GM18511 (cell line): Measurements from ENCODE around the gene E2F7.
"Not testable (repeated sequence)": the region's sequence is repeated elsewhere in the genome, so short reads cannot be mapped to it uniquely, and the experiment has no call there.

Source experiments
- ATAC-seq: cut with Tn5 transposase; IDR thresholded peaks from one replicate; pipeline ENCODE4 v1.9.1; 2021; ENCODE audit warnings: mild to moderate bottlenecking, moderate library complexity; ENCODE audit not compliant: unreplicated experiment

The E2F7 gene, protein sequence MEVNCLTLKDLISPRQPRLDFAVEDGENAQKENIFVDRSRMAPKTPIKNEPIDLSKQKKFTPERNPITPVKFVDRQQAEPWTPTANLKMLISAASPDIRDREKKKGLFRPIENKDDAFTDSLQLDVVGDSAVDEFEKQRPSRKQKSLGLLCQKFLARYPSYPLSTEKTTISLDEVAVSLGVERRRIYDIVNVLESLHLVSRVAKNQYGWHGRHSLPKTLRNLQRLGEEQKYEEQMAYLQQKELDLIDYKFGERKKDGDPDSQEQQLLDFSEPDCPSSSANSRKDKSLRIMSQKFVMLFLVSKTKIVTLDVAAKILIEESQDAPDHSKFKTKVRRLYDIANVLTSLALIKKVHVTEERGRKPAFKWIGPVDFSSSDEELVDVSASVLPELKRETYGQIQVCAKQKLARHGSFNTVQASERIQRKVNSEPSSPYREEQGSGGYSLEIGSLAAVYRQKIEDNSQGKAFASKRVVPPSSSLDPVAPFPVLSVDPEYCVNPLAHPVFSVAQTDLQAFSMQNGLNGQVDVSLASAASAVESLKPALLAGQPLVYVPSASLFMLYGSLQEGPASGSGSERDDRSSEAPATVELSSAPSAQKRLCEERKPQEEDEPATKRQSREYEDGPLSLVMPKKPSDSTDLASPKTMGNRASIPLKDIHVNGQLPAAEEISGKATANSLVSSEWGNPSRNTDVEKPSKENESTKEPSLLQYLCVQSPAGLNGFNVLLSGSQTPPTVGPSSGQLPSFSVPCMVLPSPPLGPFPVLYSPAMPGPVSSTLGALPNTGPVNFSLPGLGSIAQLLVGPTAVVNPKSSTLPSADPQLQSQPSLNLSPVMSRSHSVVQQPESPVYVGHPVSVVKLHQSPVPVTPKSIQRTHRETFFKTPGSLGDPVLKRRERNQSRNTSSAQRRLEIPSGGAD

DNA sequence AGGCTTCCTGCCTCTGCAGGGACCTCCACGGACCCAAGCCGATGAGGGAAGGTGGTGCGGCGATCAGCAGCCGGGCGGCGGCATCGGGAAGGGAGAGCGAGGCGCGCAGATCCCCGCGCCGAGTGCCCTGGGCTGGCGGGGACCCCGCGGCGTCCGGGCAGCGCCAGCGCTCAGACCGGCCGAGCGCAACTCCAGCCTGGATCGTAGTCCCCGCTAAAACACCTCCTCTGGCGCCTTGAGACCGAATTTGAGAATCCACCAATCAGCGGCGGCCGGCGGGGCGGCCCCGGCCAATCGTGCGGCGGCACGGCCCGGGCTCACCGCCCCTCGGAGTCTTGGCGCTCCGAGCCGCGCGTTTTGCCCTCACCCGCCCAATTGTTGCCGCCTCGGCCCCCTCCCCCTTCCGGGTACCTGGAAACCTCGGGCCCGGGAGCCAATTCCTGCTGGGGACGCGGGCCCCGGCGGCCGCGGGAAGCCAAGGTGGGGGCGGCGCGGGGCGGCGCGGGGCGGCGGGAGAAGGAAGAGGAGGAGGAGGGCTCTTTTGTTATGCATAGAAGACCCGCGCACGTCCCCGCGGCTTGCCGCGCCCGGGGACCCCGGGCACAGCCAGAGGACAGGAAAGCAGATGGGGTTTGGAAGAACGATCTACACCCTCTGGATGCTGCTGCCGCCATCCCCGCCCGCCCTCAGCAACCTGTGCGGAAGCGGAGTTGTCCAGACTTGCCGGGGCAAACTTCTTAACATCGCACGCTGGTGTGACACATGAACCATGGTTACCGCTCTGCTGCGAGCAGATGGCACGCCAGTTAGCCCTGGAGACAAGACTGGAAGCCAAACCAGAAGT lies at the start of gene E2F7:
Gene E2F7, minus strand, starts transcription at position 209 of the 844 bp plus-strand sequence. CDS start 934 bp downstream, outside the sequence.
- ATAC-seq: peak; percentile 70

DNA sequence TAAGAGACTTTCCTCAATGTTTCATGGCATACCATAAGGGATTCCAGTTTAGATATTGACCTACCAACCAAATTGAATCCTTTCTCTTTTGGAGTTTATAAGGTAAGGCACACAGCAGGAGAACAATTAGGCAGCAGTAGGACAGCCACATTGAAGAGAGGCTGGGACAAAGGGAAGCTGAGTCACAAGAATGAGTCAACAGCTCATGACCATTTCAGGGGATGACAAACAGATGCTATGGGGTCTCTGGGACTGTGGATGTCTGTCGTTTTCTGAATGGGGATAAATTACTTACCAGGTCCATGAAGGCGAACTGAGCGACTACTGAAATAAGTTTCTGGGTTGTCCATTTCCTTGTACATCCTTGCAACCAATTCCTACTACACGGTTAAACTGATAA lies 48.6 kb upstream of the E2F7 start:
- ATAC-seq: no peak

DNA sequence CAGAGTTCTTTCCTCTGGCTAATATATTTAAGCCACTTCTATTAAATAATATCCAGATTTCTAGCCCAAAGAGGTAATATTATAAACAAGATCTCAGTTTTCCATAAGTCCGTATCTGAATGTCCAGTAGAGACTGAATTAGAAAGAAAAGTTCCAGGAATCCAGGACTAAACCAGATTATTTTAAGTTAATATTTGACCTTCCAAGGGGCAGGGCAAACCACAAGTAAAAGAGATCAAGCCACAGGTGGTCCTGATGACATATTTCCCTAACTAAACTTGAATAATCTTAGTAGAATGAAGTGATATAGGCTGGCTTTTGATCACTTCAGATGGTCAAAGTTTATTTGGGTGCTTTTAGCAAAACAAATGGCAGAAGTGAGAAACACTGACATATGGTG lies 43.3 kb upstream of the E2F7 start:
- no peak for ATAC-seq

DNA sequence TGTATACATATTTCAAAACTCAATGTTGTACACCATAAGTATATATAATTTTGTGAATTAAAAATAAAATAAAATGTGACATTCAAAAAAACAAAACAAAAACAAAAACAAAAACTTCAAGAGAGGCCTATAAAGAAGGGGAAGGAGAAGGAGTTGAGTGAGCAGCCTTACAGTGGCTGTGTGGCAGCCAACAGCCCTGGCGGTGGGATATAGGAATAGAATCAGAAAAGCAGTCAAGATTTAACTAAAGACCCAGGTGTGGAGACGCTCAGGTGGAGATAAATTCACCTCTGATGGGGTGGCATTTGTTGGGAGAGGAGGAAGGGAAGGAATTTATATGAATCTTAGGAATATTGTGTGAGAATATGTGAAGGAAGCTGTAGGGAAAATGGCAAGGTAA lies 41.8 kb upstream of the E2F7 start:
- ATAC-seq: no peak

DNA sequence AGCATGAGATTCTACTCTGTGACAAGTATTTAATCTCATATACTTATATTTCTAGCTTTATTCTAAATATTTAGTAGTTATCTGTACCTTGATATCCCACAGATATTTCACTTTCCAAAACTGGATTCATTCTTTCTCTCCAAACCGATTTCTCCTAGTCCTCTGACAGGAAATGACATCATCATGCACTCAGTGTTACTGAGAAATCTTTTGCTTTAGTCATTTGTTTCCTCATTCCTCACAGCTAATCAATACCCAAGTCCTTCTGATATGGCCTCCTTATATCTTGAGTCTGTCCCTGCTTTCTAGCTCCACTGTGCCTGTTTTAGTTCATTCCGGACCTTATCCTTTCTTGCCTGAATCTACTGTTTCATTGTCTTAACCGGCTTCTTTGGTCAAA lies 39.4 kb upstream of the E2F7 start:
- no peak for ATAC-seq

DNA sequence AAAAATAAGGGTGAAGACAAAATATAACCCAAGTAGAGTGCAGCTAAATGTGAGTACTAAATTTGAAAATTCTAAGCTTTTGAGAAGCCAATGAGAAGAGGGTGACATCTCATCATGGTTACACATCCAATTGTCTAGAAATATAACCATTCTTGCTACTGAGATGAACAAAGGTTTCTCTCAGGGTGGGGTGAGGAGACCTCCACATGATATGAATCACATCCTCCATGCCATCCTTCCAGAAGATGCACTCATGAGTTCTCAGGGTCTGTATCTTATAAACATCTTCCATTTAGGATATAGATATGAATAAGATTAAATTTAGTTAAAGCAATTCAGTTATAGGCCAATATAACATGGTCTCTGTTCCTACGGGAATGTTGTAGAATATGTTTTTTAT lies 38.9 kb upstream of the E2F7 start:
- no peak for ATAC-seq

DNA sequence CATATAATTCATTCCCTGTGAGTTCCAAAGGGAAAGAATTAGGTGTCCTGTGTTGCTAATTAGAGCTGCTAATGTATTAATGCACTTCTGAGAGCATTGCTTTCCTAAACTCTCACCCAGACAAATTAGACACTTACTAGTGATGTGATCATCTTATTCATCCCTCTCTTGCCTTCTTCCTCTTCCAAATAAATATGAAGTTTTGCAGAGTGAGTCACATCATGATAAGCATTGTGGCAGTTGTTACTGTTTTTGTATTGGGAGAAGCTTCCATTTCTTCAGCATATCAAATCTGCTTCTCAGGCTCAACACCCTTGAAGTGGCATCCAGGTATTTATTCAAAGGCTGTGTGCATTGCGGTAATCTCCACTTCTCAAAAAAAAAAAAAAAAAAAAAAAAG lies 37.3 kb upstream of the E2F7 start:
- ATAC-seq: no peak

DNA sequence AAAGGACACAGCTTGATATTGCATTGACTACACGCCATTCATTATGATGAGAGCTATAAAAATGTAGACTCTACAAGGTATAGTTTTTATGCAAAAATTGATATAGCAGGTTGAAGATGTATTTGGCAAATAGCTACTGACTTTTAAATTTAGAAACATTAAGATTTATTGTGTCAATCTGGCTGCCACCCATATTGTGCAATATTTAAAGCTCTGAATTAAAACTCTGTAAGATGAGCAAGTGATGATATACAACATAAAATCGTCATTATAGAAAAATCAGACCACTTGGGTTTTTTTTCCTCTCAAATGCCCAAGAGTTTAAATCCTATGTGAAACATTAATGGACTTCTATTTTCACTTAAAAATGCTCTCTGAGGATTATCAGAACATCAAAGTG lies 36.8 kb upstream of the E2F7 start:
- no peak for ATAC-seq

DNA sequence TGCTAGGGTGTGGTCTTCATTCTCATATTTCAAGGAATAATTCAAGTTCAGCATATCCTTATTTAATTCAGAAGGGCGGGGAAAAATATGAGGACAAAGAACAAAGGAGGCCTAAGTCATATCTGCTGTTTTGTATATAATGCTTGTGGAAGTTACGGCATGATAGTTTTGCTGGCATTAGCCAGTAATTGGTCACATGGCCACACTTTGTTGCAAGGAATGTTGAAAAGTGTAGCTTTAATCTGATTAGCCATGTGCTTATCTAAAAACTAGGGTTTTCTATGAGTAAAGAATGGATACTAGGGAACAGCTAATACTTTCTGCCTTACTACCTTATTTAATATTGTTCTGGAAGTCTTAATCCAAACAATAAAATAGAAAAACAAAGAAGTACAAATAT lies 34.4 kb upstream of the E2F7 start:
- ATAC-seq: no peak

DNA sequence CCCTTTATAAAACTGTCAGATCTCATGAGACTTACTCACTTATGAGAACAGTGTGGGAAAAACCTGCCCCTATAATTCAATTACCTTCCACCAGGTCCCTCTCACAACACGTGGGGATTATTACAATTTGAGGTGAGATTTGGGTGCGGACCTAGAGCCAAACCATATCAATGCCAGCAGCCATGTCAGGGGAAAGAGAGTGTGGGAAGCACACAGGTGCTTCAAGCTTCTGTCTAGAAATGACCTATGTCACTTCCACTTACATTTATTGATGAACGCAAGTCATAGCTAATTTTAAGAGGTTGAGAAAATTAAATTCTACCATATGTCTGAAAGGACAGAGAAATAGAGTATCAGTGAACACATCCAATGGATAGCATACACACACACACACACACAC lies 32.5 kb upstream of the E2F7 start:
- ATAC-seq: no peak

DNA sequence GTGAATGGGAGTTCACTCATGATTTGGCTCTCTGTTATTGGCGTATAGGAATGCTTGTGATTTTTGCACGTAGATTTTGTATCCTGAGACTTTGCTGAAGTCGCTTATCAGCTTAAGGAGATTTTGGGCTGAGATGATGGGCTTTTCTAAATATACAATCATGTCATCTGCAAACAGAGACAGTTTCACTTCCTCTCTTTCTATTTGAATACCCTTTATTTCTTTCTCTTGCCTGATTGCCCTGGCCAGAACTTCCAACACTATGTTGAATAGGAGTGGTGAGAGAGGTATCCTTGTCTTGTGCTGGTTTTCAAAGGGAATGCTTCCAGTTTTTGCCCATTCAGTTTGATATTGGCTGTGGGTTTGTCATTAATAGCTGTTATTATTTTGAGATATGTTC lies 26.9 kb upstream of the E2F7 start:
- ATAC-seq: not testable (repeated sequence)

DNA sequence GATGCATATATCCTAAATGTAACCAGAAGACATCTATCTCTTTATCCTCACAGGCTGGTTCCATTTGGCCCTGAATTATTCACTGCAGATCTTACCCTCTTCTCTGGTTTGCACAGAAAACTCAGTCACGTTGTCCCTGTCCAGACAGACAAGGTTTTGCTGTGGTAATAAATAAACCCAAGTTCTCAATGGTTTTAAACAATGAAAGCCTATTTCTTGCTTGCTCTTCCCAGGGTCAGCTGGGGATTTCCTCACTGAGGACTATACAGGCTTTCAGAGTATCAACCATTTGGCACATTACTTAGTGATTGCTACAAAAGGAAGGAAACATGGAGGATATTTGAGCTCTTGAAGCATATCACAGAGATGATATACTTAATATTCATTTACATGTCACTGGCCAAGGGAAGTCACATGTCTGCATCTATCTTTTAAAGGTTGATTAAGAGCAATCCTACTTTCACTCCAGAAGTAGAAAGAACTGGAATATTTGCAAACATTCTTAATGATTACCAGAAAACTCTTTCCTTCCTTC lies 24.4 kb upstream of the E2F7 start:
- no peak for ATAC-seq

DNA sequence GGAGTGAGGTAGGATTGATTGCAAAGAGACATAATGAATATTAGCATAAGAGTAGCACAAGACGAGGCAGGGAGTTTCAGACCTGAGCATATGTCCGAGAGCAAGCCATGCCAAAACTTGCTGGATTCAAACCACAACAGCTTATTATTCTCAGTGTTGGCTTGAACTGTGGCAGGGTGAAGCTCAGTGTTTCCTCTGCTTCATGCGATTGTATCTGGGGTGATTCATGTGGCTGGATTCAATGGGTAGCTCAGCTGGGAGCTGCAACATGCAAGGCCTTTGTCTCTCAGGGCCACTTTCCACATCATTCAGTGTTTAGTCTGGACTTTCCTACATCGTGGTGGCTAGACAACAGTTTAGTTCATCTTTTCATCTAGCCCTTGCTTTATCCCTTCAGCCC lies 22.1 kb upstream of the E2F7 start:
- no peak for ATAC-seq

DNA sequence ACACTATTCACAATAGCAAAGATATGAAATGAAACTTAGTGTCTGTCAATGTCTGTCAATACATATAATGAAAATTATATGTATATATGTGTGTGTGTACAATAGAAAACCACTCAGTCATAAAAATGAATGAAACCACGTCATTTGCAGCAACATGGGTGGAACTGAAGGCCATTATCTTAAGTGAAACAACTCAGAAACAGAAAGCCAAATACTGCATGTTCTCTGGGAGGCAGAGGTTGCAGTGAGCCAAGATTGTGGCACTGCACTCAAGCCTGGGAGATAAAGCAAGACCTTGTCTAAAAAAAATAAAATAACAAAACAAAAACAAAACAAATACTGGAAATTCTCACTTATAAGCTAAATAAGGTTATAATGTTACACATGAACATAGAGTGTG lies 16.7 kb upstream of the E2F7 start:
- no peak for ATAC-seq

DNA sequence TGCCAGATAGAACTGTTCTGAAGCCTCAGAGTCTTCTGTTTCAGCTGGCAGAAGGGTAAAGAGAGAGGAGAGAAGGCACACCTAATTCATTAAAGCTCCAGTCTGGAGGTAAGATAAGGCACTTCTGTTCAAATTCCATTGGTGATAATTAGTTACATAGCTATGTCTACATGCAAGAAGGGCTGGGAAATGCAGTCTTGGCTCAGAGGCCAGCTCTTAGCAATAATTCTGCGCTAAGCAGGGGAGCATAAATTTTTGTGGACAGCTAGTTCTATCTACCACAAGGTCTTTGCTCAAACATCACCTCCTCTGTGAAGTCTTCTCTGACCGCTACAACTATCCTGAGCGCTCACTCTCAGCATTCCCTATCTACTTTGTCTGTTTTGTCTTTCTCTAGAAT lies 14.3 kb upstream of the E2F7 start:
- ATAC-seq: no peak

DNA sequence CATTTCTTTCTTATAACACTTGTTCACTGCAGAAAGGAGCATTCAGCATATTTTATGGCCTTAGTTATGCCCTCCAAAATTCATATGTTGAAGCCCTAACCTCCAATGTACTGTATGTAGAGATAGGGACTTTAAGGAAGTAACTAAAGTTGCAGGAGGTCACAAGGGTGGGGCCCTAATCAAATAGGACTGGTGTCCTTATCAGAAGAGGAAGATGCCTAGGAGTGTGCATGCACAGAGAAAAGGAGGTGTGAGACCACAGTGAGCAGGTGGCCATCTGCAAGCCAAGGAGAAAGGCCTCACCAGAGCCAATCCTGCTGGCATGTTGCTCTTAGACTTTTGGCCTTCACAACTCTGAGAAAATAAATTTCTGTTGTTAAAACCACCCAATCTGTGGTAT lies 12.9 kb upstream of the E2F7 start:
- no peak for ATAC-seq

DNA sequence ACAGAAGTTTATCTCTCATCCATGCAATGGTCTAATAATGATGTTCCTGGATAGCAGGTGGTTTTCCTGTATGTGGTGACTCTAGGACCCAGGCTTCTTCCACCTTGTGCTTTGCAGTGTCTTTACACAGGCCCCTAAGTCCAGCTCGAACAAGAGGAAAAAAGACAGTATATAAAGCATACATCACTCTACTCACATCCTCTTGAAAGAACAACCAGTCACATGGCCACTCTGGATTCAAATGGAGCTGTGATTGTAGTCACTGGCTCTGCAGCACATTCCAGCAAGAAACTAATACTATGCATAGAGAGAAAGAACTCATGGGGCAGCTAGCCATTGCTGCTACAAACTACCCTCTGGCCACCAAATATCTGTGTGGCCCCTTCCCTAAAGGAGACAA lies 11.5 kb upstream of the E2F7 start:
- no peak for ATAC-seq

DNA sequence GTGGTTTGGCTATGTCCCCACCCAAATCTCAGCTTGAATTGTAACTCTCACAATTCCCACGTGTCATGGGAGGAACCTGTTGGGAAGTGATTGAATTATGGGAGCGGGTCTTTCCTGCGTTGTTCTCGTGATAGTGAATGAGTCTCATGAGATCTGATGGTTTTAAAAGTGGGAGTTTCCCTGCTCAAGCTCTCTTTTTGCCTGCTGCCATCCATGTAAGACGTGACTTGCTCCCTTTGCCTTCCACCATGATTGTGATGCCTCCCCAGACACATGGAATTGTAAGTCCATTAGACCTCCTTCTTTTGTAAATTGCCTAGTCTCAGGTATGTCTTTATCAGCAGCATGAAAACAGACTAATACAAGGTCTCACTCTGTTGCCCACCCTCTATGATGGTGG lies 8.5 kb upstream of the E2F7 start:
- not testable (repeated sequence) for ATAC-seq

DNA sequence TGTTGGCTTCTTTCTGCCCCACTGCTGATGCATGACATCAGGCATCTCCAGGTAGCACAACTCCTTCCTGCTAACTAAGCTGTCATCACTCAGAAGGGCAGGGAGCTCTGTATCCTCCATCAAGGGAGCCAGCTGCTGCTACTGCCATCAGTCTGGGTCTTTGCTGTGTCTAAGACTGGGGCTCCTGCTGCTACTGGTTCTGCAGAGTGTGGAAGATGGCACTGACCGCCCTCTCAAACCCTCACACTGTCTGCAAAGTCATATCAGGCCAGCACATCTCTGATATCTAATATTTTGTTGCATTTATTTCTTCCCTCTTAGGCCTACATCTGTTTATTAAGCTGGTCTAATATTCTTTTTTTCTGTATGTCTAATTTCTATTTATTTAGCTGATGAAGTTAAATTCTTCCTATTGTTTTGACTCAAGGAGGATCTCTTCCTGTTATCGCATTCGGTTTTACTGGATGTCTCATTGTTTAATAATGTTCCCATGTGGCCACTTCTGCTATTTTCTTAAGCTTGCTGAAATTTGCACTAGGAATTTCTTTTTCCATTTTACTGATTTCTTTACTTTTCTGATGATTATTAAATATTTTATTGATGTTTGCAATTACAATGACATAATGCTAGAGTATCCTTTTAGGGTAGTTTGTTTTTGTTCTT lies 7.6 kb upstream of the E2F7 start:
- ATAC-seq: no peak

DNA sequence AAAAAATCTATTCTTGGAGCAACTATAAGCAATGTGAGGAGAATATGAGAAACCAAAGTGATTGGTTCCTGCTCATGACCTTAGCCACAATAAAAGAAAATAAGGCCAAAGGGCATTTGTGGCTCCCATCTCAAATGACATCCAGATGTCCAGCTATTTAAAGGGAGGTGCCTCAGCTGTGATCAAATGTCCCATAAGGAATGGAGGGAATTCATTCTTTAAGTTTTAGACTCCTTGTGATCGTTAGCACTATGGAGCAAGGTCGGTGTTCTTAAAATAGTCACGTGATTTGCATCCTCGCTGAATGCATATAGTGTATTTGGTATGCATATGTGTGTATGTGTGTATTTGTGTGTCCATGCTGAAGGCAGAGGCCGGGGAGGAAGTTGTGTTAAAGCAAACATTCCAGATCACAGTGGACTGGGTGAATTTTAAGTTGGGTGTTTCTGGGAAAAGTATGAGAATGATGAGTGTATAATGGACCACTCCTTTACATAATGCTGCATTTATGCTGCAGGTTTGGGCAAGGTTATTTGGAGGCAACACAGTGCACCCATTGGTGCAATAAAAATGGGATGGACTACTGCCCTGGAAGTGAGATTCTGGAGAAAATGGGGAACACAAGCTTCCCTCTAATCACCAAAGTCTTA lies 5.6 kb upstream of the E2F7 start:
- peak; percentile 27 for ATAC-seq
